Stimulated activated CD4-positive, alpha-beta T cell treated with anti-CD3 and anti-CD28 coated beads, TNF-alpha, amount 100 ng/mL, for 48 hours (primary cell): Measurements from ENCODE around the gene GPR12.
"Not testable (repeated sequence)": the region's sequence is repeated elsewhere in the genome, so short reads cannot be mapped to it uniquely, and the experiment has no call there.

ENCODE experiments used
- DNase-seq, 3 donors: peaks; one replicate each; pipeline ENCODE4 v3.0.0-alpha.2; 2020; ENCODE audit warnings: low read depth in 3 of 3

Gene GPR12

DNA sequence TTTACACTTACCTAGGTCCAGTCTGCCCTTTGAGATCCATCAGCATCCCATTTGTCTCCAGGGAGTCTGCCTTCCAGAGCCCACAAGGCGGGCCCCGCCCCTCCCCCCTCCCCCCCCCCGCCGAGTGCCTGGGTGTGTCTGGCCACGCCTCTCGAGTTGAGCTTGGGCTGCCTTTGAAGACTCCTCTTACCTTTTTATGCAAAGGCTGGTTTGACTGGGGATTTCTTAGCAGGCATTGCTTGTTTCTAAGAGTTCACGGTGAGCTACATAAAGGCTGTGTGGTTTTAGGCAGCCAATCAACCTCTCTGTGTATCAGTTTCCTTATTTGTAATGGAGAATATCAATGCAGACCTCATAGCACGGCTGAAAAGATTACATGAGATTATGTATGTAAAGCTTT lies 11.3 kb downstream of the GPR12 start:
- no peak for DNase-seq

DNA sequence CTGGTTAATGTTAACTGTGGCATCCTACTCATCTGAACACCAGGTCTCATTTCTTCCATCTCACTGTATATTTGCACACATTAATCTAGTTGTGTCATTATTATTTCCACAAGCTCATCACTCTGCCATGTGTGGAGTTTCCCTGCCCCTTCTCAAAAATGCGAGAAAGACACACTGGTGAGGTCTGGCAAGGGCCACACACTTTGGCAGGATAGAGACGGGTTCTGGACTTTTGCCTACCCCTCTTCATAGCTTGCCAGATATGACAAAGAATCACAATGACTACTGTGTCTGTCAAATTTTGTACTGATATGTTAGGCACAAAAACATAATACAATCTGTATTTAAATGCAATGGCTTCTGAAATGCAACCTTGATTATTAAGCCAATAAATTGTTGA lies 12.9 kb downstream of the GPR12 start:
- DNase-seq: no peak

DNA sequence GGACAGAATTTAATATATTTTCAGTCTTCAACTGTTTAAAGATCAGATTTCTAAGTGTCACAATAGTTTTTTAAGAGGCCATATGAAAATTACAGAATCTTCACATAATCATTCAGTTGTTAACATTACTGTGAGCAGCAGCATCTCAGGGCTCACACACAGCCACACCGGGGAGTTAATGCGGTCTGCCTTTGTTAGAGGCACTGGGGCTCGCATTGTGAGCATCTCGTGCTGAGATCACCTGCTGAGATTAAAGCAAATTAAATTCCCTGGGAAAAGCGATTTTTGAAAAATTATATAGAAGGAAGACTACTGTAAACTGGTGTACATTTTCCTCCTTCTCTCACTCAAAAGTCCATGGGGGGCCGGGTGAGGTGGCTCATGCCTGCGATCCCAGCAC lies 16.6 kb downstream of the GPR12 start:
- no peak for DNase-seq

DNA sequence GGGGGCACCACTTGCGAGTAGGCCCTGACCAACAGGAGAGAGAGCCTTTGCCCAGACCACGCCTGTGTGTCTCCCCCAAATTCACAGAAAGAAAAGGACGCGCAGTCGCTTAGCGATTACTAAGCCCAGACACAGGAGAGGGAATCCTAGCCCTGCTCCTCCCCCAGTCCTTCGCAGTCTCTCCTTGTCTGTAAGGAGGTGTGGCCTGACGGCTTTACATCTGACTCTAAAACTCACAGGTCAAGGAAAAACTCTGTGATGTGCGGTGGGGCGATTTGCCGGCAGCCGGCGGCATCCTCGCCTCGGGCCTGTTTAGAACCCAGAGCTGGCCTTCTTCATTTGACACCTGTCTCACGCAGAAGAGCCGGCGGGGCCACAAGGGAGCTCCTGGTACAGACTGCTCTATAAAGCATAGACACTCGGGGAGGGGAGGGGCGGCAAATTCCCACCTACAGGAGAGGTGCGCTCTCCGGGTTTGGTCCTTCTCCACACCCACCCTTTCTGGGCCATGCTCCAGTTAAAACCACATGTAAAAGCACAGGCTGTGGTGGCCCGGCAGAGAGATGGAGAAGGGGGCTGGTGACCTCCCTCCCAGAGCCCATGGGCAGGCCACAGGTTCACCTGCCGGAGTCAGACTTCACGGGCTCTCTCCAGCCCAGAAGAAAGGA lies 17.8 kb downstream of the GPR12 start:
- no peak for DNase-seq

DNA sequence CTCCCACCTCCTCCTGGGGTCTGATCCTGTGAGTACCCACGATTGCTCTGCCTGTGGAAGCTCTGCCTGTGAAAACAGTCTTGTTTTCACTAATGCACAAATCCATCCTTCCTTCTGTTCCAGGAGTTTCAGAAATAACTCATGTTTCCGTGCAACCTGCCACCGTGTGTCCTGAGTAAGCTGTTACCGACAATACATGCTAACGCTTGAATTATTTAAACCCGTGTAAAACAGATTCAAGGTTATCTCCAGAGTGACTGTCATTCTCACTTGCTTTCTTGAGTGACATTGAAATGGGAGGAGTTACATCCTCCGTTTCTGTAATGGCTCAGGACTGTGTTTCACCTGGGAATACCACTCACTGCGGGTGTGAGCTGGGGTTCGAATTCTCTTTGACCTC lies 24.9 kb downstream of the GPR12 start:
- no peak for DNase-seq

DNA sequence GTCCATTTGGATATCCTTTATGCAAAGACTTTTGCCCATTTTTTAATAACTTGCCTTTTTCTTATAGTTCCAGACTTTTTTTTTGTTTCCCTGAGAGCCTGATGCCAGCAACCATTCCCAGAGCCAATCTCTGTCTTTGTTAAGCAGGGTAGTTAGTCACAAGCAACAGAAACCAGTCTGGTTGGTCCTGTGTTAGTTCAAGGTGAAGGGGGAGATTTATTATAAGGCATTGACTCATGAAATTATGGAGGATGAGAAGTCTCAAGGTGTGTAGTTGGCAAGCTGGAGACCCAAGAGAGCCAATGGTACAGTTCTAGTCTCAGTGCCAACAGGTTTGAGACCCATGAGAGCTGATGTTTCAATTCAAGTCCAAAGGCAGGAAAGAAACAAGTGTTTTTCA lies 33.0 kb downstream of the GPR12 start:
- no peak for DNase-seq

DNA sequence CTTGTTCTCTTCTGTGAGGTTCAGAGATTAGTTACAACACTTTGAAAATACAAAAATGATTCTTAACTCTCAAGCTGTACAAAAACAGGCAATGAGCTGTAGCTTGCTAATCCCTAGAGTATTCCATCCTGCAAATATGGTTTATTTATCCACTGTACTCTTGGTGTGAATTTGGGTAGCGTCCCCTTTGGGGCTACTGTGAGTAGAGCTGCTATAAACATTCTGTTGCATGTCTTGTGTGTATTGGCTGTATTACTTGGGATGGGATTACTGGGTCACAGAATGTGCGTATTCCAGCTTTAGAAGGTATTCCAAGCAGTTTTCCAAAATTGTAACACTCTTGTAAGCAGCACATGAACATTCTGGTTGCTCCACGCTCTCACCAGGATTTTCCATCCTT lies 33.5 kb downstream of the GPR12 start:
- DNase-seq: no peak

DNA sequence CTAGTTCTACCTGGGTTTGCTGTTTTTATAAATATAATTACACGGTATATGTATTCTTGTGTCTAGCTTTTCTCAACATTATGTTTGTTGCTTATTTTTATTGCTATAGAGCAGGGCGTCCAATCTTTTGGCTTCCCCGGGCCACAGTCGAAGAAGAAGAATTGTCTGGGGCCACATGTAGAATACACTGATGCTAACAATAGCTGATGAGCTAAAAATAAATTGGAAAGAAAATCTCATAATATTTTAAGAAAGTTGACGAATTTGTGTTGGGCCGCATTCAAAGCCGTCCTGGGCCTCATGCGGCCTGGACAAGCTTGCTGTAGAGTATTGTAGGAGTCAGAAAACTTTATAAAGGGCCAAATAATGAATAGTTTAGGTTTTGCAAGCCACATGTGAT lies 33.9 kb downstream of the GPR12 start:
- DNase-seq: no peak

DNA sequence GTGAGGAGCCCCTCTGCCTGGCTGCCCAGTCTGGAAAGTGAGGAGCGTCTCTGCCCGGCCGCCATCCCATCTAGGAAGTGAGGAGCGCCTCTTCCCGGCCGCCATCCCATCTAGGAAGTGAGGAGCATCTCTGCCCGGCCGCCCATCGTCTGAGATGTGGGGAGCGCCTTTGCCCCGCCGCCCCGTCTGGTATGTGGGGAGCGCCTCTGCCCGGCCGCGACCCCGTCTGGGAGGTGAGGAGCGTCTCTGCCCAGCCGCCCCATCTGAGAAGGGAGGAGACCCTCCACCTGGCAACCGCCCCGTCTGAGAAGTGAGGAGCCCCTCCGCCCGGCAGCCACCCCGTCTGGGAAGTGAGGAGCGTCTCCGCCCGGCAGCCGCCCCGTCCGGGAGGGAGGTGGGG lies 37.0 kb downstream of the GPR12 start:
- not testable (repeated sequence) for DNase-seq

DNA sequence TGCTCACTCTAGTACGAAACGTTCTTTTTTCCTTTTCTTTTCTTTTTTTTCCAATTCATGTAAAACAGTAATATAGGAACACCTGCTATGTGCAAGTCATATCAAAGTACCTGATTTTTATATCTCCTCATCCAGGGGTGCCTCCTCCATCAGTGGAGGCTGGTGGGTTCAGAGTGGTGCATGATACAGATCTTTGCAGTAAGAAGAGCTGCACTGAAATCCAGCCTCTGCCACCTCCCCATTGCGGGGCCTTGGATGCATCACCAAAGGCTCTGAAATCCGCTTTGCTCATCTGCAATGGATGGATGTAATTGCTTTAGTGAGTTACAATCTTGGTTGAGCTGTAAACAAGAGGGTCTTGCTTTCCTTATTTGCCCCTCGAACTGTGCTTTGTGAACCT lies 38.3 kb downstream of the GPR12 start:
- no peak for DNase-seq

DNA sequence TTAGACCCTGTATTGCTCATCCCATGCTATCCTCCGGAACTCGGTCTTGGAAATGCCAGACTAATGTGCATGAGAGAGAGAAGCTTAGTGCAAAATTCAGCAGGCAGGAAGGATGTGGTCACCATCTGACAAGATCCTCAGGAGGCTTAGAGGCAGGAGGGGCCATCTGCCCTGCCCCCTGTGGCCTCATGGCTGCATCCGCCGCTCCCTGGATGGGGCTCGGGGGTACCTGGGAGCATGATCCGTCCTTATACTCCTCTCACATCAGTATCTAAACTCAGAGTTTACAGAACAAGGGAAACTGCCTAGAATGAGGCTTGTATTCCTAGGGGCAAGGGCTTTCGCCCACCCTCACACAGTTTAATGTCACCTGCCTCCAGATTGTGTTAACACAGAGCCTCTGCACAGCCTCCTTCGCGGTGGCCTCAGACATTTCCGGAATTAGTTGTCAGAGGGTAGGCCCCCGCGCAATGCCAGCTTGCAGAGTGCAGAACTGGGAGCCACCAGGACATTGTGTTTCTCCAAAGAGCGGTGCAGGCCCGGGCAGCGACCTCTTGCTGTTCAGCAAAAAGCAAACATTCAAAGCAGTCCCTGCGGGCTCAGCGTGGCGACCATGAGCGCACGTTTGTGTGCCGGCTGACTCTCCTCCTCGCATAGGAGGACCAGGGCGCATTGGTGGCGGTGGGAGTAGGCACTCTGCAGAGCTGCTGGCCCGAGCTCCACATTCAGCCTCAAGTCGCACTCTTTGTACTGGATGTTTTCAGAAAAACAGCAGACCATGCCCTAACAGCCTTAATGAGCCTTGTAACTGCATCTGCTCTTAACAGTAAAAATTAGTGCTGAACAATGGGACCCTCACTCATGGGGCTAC lies 39.1 kb downstream of the GPR12 start:
- peak in 2 of 3 donors; percentile 1 to 11 for DNase-seq

DNA sequence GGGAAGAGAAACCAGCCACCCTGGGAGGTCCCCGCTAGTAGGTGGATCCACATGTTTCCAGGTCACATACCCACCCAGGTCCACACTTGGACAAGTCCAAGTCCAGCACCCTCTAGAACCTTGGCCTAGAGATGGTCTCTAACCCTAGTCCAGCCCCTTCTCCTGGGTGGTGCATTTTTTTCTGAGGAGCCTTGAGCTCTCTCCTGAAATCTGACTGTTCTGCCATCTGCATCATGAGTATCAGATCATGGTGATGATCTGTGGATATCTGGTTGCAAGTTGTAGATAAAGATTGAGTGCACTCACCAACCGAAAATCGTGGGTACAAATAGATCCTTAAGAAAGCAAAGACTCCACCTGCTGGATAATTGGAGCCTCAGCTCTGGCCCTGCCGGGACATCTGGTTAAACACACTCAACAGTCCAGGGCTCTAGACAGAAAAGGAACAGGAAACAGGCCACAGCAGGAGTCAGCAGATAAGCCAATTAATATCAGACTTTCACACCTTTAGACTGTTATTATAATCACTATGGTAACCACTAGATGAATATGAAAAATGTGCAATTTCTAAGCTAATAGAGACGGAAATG lies 41.1 kb downstream of the GPR12 start:
- no peak for DNase-seq

DNA sequence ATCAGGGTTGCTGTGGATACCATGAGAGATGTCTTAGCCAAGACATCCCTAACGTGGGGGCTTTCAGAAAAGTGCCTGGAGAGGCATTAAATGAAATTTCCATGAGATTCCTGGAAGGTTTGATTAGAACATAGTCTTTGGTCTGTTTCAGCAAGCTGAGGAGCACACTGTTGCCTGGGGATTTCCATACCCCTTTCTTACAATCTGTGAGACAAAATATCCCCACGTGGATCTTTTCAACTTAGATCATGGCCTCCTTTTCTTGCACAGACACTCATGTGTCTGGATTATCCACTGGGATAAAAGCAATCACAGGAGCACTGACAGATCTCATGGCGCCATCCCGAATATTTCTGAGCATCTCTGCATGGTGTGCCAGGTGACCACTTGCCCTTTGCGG lies 41.7 kb downstream of the GPR12 start:
- DNase-seq: no peak

DNA sequence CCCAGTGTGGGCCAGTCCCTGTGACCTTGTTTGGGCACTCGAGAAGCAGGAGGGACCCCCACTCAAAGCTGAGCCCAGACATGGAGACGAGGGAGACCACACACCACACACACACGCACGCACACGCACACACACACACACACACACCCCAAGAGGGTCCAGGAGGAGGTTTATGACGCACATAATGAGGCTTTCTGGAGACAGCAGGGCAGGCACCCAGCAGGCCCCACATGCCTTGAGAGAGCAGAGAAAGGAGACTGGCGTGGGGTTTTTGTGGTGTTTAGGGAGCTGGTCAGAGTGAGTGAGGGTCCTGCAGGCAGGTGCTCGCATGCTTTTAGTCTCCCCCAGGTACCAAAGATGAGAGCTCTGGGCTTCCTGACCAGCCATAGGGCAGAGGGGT lies 42.4 kb downstream of the GPR12 start:
- no peak for DNase-seq

DNA sequence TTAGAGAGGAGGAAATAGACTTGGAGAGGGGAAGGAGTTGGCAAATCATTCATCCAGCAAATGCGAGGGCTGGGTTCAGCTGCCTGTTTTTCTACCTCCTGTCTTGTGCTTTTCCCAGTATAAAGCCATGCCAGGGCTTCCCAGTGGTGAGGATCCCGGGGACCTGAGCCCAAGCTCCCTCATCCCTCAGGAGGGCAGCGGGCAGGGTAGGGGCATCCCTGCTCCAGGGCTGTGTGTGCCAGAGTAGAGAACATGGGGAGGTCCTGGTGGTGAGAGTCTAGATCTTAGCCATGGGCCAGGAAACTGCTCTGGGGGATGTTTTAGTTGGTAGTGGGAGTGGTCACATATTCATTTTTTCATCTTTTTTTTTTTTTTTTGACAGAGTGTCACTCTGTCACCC lies 43.6 kb downstream of the GPR12 start:
- DNase-seq: no peak

DNA sequence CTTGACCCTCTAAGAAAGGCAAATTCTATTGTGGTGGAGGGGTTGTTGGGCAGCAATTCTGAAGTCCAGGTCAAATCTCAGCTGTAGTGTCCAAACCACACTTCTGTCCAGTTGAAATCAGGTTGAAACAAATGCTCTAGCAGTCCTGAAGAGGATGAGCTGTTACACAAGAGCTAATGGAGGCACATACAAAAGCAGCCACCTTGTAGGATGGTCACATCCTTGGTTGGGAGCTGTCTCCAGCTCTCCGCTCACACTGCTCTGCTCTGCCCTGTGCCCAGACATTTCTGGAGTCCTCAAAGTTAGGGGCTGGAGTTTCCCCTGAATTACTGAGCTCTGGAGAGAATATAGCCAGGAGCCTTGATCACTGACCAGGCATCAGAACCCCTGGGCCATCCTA lies 47.2 kb downstream of the GPR12 start:
- no peak for DNase-seq

DNA sequence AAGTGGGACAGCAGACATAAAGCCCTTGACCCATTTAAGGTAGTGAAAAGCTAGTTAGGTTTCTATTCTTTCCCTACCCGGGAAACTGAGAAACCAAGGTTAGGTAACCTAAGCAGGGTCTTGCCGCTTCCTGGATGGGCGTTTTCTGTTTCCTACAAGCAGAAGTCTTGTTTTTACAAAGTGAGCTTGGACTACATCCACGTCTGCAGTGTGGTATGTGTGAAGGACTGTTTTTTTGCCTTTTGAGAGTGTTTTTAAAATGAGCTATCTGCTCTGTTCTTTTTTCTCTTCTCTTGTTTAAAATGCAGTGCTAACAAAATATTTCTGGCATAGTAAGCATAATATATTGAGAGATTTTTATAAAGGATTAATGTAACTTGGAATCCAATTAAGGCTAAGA lies 49.4 kb downstream of the GPR12 start:
- no peak for DNase-seq

DNA sequence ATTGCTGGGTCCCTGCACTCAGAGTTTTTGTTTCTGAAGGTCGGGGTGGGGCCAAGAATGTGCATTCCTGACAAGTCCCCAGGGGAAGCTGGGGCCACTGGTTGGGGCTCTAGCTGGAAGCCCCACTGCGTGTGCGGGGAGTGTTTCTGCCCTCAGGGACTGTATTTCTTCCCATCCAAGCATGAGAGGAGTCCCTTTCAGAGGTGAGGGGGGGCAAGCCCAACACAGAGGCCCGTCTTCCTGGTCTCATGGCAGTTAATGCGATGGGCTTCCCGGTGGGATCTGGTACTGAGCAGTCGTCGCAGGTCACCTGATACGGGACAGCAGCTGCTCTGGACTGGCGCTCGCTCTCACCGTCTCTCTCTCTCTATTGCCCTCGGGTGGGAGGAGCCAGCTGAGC lies 50.4 kb downstream of the GPR12 start:
- no peak for DNase-seq

DNA sequence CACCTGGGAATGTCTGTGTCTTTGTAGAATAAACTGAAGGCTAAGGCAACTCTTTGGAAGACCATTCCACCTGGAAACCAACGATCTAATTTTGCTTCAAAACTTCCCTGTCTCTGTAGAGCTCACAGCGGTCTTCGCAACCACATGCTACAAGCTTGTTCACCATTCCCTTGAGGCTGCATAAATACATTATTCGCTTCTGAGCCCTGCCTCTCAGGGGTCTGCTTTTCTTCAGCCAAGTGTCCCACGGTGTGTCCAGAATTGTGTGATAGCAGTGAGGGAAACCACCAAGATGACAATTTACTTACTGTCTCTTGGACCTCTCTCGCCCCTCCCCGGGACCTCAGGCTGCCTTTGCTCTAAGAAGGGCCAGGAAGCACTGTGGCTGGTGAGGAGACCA lies 51.1 kb downstream of the GPR12 start:
- DNase-seq: no peak

DNA sequence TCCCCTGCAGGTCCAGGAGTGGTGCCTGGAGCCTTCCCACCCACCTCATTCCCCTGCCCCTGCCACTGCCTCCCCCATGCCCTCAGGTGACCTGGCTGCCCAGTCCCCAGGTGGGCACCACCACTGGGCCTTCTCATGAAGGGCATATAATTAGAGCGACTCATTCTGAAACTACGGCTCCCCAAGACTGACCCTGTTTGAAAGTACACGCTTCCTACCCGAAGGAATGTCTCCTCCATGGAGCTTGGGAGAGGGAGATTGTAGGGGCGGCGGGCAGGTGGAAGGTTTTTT lies 52.6 kb downstream of the GPR12 start:
- DNase-seq: no peak

DNA sequence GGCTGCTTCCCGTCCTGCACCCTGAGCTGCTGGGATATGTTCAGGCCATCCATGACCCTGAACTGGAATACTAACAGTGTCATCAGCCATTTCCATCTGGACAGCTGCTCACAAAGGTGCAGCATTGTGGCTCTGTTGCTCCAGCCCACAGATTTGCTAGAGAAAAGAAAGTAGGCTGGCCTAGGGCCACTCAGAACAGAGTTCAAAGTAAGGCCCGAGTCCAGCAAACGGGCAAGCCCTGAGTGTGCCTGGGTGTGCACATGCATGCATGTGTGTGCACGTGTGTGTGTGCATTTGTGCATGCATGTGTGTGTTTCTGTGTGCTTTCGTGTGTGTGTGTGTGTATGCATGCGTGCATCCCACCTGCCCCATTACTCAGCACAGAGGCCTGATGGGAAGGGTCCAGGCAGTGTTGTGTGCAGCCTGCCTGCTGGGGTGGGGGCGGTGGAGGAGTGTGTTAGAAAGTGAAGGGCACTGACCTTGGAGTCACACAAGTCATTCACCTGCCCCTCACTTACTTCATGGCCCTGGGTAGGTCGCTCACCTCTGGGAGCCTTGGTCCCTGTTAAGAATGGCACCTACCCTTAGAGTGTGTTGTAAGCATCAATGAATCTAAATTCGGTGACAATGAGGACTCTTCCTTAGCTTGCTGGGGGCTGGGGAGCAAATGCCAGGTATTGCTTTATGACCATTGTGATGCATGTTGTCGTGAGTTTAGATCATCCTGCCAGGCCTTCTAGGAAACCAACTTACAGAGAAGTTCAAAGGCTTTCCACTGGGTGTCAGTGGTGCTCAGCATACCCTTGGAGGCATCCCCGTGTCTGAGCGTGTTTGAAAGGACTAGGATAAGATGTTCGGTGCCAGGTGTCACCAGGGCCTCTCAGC lies 53.2 kb downstream of the GPR12 start:
- peak in 2 of 3 donors; percentile 11 to 31 for DNase-seq

DNA sequence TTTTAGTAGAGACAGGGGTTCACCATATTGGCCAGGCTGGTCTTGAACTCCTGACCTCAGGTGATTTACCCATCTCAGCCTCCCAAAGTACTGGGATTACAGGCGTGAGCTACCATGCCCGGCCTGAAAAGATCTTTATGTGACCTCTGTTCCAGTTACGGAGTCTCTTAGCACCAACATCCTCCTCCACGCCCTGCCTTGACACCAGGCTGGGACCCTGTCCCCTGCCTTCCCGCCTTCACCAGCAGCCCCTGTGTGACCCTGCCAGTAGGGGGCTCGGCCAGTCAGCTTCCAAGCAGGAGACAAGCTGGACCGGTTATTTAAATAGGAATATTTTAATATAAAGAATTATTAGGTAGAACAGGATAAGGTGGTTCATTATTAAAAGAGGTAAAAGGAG lies 54.2 kb downstream of the GPR12 start:
- no peak for DNase-seq
